NT2/D1 (cell line): Measurements from ENCODE around the gene ENTPD2.

Source experiments
- SUZ12 ChIP-seq: IDR thresholded peaks from 2 replicates; pipeline ENCODE4 v1.6.1; 2011; ENCODE audit not compliant: insufficient read length, insufficient read depth; ENCODE audit errors: extremely low read depth
- YY1 ChIP-seq: IDR thresholded peaks from 2 replicates; pipeline ENCODE4 v1.6.1; 2011; ENCODE audit not compliant: insufficient read length, insufficient read depth
- ZNF274 ChIP-seq: IDR thresholded peaks from 2 replicates; pipeline ENCODE4 v1.6.1; 2011; ENCODE audit warnings: mild to moderate bottlenecking, low read depth, low read length

GRCh38 chr9:137048655-137049543, 5.0 kb downstream of the ENTPD2 start:
- TF ChIP-seq YY1, result no peak
- TF ChIP-seq ZNF274, result no peak
- no peak for TF ChIP-seq SUZ12
